Mammary epithelial cell (primary cell): ENCODE data around the gene GALNT8.

Experiments used
- CTCF ChIP-seq, 2 donors: IDR thresholded peaks in 1 of 2; conservative IDR thresholded peaks in 1 of 2; 2 replicates each; pipeline ENCODE4 v1.5.1; 2011 to 2012; ENCODE audit warnings: inconsistent platforms in 2 of 2, low read length in 2 of 2, mild to moderate bottlenecking in 2 of 2, control low read depth in 1 of 2, low read depth in 1 of 2; ENCODE audit not compliant: insufficient read depth in 1 of 2; ENCODE audit errors: extremely low read depth in 1 of 2
- EZH2 ChIP-seq: IDR thresholded peaks from 2 replicates; pipeline ENCODE4 v1.6.1; 2012; ENCODE audit warnings: low read length, inconsistent platforms, borderline replicate concordance

- TF ChIP-seq CTCF (conservative IDR thresholded peaks at IDR 0.05 in 1 of 2, IDR thresholded peaks at IDR 0.05 in 1 of 2; ENCODE audit: extremely low read depth in 1 of 2, insufficient read depth in 1 of 2, low read depth in 1 of 2, low read length in 2 of 2) (no peak), EZH2 (no peak)
These were observed 22.8 kb downstream of the GALNT8 start for GRCh38 chr12:4743046-4743445.
